NCI-H524 treated with DMSO at 0.1 percent for 48 hours (cell line): ENCODE measurements around the gene SPECC1.
"Not testable (repeated sequence)": the region's sequence is repeated elsewhere in the genome, so short reads cannot be mapped to it uniquely, and the experiment has no call there.

Experiments
- DNase-seq: peaks from one replicate; lab custom pipeline; 2025; lab: John Stamatoyannopoulos, UW

Gene SPECC1

DNA sequence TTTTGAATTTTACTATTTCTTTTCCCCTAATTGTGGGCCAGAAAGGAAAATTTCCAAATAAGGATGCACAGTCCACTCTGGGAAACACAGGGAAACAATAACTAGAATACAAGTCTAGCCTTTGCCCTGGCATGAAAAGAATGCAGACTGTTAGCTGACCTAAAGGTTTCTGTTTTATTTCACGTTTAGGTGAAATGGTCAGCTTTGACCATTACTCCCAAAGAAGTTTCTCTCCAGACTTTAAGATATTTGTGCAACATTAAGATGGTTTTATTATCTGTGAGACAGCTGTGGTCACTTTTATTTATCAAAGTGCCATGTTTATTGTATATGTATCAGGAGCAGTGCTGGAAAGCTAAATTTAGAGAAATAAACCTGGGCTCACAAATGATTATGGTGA lies 163.9 kb downstream of the SPECC1 start:
- no peak for DNase-seq

DNA sequence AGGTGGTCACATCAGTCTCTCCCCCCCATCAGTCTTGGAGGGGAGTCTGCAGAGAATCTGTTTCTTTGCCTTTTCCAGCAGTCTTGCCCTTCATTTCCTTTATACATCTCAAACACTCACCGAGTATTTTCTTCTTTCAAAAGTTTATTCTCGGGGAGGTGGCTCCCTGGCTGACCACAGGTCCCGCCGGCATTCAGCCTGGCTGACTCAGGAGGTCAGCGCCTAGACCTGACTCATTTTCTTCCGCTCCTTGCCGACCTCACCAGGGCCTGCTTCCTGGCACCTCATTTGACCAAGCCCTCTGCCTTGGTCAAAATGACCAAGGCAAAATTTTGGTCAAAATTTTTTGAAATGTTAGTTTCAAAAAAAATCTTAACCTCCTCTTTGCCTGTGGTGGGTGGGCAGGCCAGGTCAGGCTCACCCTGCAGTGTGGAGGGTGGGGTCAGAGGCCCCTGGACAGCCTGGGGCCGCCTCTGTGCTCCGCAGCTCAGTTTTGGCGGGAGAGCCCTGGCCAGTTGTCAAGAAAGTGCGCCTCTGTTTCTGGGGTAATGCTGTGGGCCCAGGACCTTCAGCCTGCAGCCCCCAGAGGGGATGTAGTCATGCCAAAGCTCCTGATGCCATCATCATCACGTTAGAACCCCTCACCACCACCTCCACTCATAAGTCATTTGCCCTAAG lies 165.6 kb downstream of the SPECC1 start:
- DNase-seq: no peak

DNA sequence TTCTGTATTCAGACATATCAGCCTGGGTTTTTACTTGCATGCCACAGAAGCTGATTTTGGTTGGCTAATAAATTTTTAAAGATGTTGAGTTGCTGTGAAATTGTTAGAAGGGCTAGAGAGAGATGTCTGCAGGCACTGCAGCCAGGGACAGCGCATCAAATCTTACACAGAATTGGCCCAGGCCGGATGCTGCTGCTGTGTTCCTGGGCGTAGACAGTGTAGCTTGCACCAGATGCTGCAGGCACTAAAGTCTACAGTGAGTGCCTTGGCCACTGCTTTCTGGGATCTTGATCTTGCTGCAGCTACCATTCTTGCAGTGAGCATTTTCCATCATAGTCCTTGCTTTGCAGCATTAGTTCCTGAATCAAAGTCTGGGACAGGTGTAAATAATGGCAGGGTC lies 169.9 kb downstream of the SPECC1 start:
- DNase-seq: no peak

DNA sequence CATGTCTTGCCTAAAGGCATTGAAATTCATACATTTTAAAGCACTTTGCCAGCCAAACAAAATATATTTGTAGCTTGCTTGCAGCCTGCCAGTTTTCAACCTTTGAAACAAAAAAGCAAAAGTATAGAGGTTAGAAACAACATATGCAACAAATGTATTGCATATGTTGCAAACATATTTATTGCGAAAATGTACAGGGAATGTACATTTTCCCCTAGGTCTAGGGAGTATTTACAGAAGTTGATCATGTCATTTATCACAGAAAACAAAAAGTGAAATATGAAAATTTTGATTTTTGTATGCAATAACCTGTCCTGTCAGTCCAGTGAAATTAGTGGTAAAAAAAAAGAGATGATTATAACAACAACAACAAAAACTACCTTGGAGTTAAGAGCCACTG lies 171.5 kb downstream of the SPECC1 start:
- no peak for DNase-seq

DNA sequence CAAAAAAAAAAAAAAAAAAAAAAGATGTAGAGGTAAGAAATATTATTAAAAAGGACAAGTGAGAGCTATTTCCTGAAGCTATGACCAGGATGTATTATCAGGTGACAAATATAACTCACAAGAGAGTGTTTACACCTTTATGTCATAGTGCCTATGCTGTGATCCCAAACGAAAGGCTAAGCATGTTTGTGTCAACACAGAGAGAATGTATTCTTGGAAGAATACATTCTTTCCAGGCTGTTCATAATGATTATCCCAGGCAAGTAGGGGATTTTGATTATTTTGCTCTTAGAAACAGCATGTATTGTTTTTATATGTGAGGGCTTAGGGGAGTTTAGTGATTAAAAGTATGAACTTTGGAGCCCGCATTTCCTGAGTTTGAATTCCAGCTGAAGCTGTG lies 175.0 kb downstream of the SPECC1 start:
- no peak for DNase-seq

DNA sequence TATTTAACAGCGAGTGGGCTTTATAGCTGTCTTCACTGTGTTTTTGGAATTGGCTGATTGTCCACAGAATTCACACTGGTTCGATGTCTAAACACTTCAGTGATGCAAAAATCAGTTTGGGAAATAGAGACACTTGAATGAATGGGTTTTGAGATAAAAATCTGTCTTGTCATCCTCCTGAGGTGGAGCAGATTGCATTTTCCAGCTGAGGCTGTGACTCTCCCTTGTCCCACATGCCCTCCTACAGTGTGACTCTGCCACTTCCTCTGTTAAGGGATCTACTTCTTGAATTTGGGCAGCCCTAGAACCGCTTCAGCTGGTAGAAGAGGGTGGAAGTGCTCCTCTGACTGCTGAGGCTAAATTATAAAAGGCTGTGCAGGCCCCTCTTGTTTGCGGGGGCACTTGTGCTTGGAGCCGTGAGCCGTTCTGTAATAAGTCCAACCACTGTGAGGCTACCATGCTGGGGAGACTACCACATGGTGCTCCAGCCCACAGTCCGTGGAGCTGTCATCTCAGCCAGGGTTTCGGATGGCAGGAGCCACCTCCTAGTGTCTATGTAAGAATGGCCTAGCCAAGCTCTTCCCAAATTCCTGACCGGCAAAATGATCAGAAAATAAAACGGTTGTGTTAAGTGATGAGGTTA lies 175.9 kb downstream of the SPECC1 start:
- DNase-seq: no peak

DNA sequence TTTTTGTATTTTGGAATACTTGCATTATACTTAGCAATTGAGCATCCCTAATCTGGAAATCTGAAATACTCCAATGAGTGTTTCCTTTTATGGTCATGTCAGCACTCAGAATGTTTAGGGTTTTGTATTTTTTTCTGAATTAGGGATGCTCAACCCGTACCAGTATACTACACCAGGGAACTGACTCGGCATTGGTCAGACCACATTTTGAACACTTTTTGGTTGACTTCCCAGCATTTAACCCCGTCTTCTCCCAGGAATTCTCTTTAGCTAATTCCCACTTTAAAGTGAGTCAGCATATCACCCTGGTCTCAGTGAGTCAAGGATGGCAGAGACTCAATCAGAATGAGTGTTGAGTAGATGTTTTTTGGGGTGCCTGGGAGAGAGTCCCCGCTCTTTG lies 177.9 kb downstream of the SPECC1 start:
- DNase-seq: no peak

DNA sequence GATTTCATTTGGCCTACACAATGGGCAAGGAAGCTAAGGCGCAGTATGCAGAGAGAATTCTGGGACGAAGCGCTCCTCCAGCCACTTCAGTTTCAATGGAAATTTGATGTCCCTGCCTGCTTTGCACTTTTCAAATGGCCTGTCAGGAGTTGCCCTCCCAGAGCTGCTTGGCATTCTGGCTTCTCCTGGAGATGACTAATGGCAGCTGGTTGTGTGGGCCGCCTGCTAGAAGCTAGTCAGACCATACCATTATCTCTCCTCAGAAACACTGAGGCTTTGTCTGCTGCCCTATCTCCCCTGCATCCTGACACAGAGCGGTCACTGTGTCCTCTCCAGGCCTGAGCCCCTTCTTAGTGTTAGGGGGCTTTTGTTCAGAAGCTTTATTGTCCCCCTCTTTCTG lies 180.1 kb downstream of the SPECC1 start:
- DNase-seq: no peak

DNA sequence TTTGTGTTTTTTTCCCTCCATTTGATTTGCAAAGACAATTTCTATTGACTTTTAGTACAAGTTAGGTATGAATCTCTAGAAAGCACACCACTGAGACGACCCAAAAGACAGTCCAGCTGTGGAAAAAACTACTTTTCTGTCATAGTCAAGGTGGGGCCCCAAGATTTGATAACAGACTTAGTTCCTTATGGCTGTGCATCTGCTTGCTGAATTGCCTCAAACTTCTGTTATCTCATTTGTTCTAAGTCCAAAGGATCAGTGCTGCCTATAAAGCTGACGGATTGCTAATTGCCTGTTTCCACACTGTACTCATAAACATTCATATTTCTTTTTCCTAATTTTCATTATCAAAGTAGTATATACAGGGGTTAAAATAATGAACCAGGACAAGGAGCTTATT lies 180.8 kb downstream of the SPECC1 start:
- no peak for DNase-seq

DNA sequence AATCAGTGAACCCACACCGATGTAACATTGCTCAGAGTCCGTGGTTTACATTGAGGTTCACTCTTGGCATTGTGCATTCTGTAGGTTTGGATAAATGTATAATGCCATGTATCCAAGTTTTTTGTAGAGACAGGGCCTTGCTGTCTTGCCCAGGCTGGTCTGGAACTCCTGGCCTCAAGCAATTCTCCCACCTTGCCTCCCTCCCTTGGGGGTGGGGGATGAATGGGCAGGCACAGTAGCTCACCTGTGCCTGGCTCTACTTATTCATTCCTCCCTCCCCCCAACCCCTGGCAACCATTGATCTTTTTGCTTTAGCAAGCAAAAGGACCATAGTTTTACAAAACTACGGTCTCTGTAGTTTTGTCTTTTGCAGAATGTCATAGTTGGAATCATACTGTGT lies 181.4 kb downstream of the SPECC1 start:
- no peak for DNase-seq

DNA sequence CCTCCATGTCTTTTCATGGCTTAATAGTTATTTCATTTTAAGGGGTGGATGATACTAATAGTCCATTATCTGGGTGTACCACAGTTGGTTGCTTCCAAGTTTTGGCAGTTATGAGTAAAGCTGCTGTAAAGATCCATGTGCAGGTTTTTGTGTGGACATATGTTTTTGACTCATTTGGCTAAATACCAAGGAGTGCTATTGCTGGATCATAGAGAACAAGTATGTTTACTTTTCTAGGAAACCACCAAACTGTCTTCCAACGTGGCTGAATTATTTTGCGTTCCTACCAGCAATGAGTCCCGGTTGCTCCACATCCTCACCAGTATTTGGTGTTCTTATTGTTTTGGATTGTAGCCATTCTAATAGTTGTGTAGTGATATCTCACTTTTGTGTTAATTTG lies 181.9 kb downstream of the SPECC1 start:
- DNase-seq: no peak

DNA sequence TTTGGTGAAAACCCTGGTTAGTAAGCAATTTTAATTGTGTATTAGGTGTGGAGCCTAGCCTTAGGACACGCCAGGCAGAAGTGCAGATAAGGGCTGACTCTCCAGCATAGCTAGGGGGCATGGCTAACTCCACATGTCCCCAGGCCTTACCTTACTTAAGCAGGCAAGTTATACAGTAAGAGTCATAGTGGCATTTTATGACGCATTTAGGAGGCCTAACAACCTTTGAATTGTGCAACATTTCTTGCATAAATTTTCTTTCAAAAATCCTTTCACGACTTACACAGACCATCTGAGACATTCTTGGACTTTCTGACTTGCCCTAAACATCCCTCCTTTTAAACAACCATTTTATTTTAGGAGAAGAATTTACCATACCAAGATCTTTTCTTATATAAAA lies 187.1 kb downstream of the SPECC1 start:
- DNase-seq: not testable (repeated sequence)

DNA sequence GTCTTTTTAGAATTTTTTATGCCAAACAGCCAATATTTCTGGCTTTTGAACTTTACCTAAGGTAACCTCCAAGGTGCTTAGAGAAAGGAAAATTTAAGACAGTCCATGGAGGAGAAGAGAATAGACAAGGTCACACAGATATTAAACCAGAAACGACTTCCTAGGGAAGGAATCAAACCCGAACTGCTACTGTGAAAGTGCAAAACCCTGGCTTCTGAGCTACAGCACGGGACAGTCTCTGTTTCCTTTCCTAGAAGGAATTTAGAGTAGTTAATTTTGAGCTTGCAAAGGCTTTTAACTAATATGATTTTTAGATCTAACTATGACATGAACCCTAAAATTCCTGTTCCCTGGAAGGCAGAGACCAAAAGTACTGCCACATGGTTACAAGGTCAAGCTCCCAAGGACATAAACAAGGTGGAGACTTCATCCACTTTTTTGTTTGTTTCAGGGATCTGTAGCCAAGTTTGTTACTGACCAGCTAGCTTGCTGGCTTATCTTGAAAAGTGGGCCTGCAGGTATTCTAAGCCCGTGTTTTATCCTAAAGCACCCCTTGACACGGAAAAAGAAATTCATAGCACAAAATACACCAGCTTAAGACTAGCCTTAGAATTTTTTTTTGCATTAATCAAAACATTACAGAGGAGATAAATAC lies 188.2 kb downstream of the SPECC1 start:
- no peak for DNase-seq

DNA sequence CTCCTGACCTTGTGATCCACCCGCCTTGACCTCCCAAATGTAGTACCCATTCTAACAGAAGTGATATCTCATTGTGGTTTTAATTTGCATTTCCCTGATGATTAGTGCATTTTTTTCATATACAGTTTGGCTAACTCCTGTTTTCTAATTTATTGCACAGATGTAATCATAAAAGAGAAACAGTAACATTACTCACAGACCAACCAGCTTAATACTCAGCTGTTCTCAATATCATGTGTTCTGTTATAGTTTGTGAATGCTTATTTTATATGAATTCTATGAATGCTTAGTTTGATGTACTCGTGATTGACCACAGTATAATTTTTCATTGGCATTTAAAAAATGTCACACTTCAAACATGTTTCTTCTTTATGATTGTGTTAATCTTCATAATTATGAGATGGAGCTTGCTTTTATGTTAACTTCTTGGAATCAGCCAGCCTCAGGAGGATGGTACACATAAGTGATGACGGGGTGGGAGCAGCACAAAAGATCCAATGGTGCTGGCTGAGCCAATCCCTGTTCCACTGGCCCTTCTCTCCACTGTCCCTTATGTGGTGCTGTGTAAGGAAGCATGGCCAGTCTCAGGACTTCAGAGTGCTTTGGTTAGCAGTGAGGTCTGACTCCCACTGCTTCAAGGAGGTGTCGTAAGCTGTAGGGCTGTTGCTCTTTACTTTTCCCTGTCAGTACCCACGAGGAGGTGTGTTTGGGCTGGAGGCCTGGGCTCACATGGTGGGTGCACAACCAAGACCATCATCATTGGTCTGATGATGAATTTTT lies 191.0 kb downstream of the SPECC1 start:
- DNase-seq: no peak

DNA sequence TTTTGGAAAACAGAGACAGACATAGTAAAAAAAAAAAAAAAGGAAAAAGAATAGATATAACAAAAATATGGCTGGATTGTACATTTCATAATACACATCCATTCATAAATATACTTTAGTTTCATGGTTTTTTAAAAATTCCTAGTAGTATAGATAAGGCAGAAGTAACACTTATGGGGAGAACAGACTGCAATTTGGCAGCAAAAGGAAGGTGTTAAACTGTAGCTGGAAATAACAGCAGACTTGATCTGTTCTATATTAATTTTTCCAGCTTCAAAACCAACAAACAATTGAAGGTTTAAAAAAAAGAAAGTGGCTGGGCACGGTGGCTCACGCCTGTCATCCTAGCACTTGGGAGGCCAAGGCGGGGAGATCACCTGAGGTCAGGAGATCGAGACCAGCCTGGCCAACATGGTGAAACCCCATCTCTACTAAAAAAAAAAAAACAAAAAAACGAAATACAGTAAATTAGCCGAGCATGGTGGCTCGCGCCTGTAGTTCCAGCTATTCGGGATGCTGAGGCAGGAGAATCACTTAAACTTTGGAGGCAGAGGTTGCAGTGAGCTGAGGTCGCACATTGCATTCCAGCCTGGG lies 191.8 kb downstream of the SPECC1 start:
- no peak for DNase-seq

DNA sequence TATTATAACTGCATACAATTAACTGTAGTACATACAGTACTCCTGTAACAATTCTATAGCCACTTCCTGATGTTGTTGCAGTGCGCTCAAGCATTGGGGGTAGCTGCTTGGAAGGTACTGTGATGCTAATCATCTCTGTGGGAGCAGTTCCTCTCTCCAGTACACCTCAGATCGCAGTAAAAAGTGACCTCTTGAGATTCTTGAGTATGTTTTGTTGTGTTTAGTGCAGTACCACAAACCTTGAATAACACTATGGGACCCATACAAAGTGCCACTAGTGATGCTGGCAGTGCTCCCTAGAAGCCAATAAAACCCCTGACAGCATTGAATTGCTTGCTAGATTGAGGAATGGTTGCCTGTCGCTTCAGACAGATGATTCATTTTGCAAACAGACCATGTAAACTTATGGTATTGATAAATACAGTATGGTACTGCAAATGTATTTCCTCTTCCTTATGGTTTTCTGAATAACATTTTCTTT lies 193.0 kb downstream of the SPECC1 start:
- no peak for DNase-seq

DNA sequence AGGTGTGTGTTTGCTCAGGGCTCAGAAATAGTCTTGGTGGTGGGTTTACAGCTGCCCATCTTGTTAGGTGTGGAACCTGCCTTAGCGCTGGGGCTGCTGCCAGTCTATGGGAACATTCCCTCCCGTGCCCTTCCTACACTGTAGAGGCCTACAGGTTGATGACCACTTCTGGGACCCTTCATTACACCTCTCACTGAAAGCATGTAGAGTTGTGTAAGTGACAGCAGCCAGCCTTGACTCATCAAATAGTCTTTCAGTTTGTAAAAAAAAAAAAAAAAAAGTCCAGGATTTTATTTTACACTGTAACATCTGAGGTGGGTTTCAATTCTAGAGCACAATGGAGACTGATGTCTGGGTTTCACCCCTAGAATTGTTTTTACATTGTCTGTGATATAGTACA lies 193.9 kb downstream of the SPECC1 start:
- no peak for DNase-seq

DNA sequence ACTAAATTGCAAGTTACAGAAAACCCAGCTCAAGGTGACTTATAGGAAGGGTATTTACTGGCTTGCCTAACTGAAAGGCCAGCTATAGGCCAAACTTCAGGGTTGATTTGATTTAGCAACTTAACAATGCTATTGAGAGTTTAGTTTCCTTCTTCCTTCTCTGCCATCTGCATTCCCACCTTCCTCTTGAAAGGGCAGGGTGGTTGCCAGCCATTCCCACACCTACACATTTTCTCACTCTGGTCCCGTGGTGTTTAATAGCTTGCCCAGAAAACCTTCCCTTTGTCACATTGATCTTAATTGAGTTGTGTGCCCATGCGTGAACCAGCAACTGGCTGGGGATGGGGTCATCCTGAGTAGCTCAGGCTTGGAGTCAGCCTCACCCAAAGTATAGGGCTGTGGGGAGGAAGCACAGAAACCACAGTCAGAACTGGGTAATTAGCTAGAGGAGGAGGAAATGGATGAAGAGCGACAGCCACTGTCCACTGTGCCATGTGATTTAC lies 194.7 kb downstream of the SPECC1 start:
- no peak for DNase-seq

DNA sequence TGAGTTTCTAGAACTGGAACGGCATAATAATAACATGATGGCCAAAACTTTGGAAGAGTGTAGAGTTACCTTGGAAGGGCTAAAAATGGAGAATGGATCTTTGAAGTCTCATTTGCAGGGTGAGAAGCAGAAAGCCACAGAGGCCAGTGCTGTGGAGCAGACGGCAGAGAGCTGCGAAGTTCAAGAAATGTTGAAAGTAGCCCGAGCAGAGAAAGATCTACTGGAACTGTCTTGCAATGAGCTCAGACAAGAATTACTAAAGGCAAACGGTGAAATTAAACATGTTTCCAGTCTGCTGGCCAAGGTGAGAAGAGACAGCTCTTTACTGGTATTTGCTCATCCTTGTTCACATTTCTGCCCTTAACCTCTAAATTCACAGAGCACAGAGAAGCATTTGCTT lies 196.4 kb downstream of the SPECC1 start:
- no peak for DNase-seq

DNA sequence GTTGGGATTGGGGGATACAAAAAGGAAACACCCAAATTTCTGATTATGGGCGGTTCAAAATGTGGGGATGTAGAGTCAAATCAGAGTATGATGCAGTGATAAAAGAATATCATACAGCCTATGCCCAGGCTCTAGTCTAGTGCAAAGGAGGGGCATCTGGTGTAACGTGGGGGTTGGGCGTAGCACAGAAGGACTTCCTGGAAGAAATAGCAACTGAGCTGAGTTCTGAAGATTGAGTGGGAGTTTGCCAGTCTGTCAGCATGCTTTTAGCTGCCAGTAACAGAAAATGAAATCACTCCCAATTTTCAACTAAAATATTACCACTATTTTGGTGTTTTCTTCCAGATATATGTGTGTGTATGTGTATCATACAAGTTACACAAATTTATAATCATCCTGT lies 196.9 kb downstream of the SPECC1 start:
- DNase-seq: no peak

DNA sequence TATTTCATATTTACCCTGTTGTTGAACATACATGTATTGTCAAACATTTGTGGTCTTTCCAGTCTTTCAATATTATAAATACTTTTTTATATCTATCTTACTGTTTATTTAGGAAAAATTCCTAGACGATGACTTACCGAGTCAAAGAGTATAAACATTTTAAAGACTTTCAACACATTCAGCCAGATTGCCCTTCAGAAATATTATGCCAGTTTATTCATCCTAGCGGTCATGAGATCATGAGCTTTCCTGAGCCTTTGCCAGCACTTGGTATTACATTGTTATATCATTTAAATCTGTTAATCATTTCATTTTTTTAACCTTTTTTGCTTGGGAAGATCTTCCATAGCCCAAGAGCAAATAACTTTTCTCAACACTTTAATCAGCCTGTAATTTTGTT lies 197.4 kb downstream of the SPECC1 start:
- no peak for DNase-seq
